K562 (cell line): ENCODE data around the gene MYH3. TPM values are rescaled to one million over a fixed set of nuclear protein-coding genes. Genes with fewer than 3 reads are reported as not detected.

Experiments
- ATAC-seq: fragments of 200-7000 bp; cut with Tn5 transposase; 3 replicates; pipeline ENCODE4 v1.9.1; 2020; ENCODE audit warnings: moderate library complexity
- BruUV-seq: library from RNA; stranded (reverse); fragments of 400-500 nt; replicated peaks from 2 replicates; lab custom pipeline; 2021; lab: Mats Ljungman, UMichigan
- CTCF ChIA-PET: fragments of 300-600 bp; formaldehyde crosslinking; extraction: SDS; loops from one replicate; lab custom pipeline; 2021; ENCODE audit warnings: low intra/inter-chr PET ratio; lab: Yijun Ruan, JAX
- POLR2A ChIA-PET: fragments of 300-600, 350-650 bp; sonication (Branson Sonifier 250); formaldehyde crosslinking; extraction: SDS; loops from one replicate; lab custom pipeline; 2021; ENCODE audit warnings: antibody characterized with exemption, inconsistent platforms; lab: Yijun Ruan, JAX
- DNase-seq, 4 experiments: peaks; one replicate each; pipeline versions ENCODE4 v3.0.0 to v3.0.0-alpha.2; 2011 to 2018; ENCODE audit warnings: low spot score in 3 of 4, mixed read lengths in 3 of 4; ENCODE audit errors: extremely low read depth in 1 of 4
- FAIRE-seq: peaks from 2 replicates; lab custom pipeline; 2011; peaks lifted over from hg19 to GRCh38; lab: Jason Lieb, UNC
- H2AFZ ChIP-seq: 2 replicates; pipeline ENCODE4 v1.6.0; 2011; ENCODE audit warnings: low read depth, low read length, control low read depth, inconsistent platforms
- H3K27ac ChIP-seq: fragments of 200-600 bp; 3 replicates; pipeline ENCODE4 v1.8.0; 2011; ENCODE audit warnings: low read depth, mild to moderate bottlenecking, control low read depth, inconsistent platforms, low read length, moderate library complexity, mixed read lengths; ENCODE audit errors: extremely low read depth
- H3K27me3 ChIP-seq, 2 experiments: fragments of 300-600 bp in 1 of 2; 2 replicates in 1 of 2; 3 replicates in 1 of 2; pipeline versions ENCODE4 v1.6.0 to v1.8.0; 2011; ENCODE audit warnings: inconsistent platforms in 2 of 2, low read length in 2 of 2, mild to moderate bottlenecking in 1 of 2, mixed read lengths in 1 of 2, moderate library complexity in 1 of 2; ENCODE audit not compliant: control insufficient read depth in 2 of 2, insufficient read depth in 2 of 2
- H3K36me3 ChIP-seq: fragments of 300-600 bp; 3 replicates; pipeline ENCODE4 v1.8.0; 2011; ENCODE audit warnings: mild to moderate bottlenecking, low read length, inconsistent platforms; ENCODE audit not compliant: control insufficient read depth, insufficient read depth
- H3K4me1 ChIP-seq, 2 experiments: fragments of 200-600 bp in 1 of 2; replicated peaks in 1 of 2; 2 replicates in 1 of 2; 3 replicates in 1 of 2; pipeline versions ENCODE4 v1.5.1 to v1.8.0; 2011; ENCODE audit warnings: inconsistent platforms in 2 of 2, low read length in 2 of 2, mild to moderate bottlenecking in 1 of 2, mixed read lengths in 1 of 2, moderate library complexity in 1 of 2; ENCODE audit not compliant: control insufficient read depth in 2 of 2, insufficient read depth in 2 of 2
- H3K4me2 ChIP-seq: 2 replicates; pipeline ENCODE4 v1.6.1; 2011; ENCODE audit warnings: low read length, control low read depth, inconsistent platforms, mixed read lengths; ENCODE audit not compliant: insufficient read depth
- H3K4me3 ChIP-seq: fragments of 200-600 bp; sonication (generic), shearing (Covaris generic); 2 replicates; pipeline ENCODE4 v1.5.1; 2016; ENCODE audit warnings: control low read depth, inconsistent platforms
- H3K79me2 ChIP-seq: fragments of 200-600 bp; 3 replicates; pipeline ENCODE4 v1.8.0; 2011; ENCODE audit warnings: low read length, inconsistent platforms; ENCODE audit not compliant: control insufficient read depth, insufficient read depth
- H3K9ac ChIP-seq, 2 experiments: 2 replicates each; pipeline versions ENCODE4 v1.6.0 to v1.6.1; 2011; ENCODE audit warnings: low read depth in 2 of 2, low read length in 2 of 2, control low read depth in 1 of 2, inconsistent platforms in 1 of 2, mild to moderate bottlenecking in 1 of 2, mixed read lengths in 1 of 2; ENCODE audit not compliant: insufficient read depth in 1 of 2
- H3K9me1 ChIP-seq: one replicate; pipeline ENCODE4 v1.6.0; 2011; ENCODE audit warnings: inconsistent platforms, mild to moderate bottlenecking, low read length, moderate library complexity; ENCODE audit not compliant: control insufficient read depth, insufficient read depth
- H3K9me3 ChIP-seq: replicated peaks from 2 replicates; pipeline ENCODE4 v1.5.1; 2011; ENCODE audit warnings: low read depth, low read length, inconsistent platforms; ENCODE audit not compliant: control insufficient read depth, insufficient read depth
- H4K20me1 ChIP-seq: replicated peaks from 2 replicates; pipeline ENCODE4 v1.6.1; 2011; ENCODE audit warnings: low read length, inconsistent platforms, mixed read lengths; ENCODE audit not compliant: control insufficient read depth, insufficient read depth
- MYNN ChIP-seq, 2 experiments: sonication (generic); formaldehyde crosslinking in 1 of 2; IDR thresholded peaks; 2 replicates each; pipeline versions ENCODE4 v1.5.0 to v1.6.1; 2016 to 2020; ENCODE audit warnings: antibody characterized with exemption in 1 of 2, missing genetic modification reagents in 1 of 2
- RBM17 ChIP-seq: fragments of 200-400 bp; formaldehyde crosslinking; IDR thresholded peaks from 2 replicates; pipeline ENCODE4 v1.6.1; 2017; ENCODE audit warnings: low read depth, mild to moderate bottlenecking, low read length, borderline replicate concordance
- RHOXF2B ChIP-seq: fragments of 250-450 bp; sonication (Bioruptor Pico); conservative IDR thresholded peaks from 2 replicates; pipeline ENCODE4 v1.5.1; 2021
- WGBS: fragments of 100-300 bp; shearing (Covaris generic); methylation state at CpG from one replicate; pipeline ENCODE4 v1.1.6; 2016; ENCODE audit warnings: low coverage, mixed read lengths; ENCODE audit not compliant: insufficient coverage; ENCODE audit errors: missing lambda C conversion rate; 5-methylcytosine and 5-hydroxymethylcytosine counted together
- in situ Hi-C: fragments of 300-500 bp; cut with MboI; formaldehyde crosslinking; loops from 4 replicates; pipeline ENCODE4 v1.15.0; 2018; ENCODE audit warnings: inconsistent platforms, mixed read lengths
- intact Hi-C: fragments of 100-400 bp; cut with micrococcal nuclease; formaldehyde crosslinking; loops from 2 replicates; pipeline ENCODE4 v1.14.2; 2022
- polyA plus RNA-seq, 8 experiments: library from polyadenylated mRNA; depleted of rRNA in 4 of 8; stranded (reverse) in 5 of 8; unstranded in 3 of 8; fragments of >200 nt; fragmentation: Nextera tagmentation in 2 of 8; fragmentation: Illumina TruSeq in 1 of 8; extraction: Ambion mirVana in 2 of 8; extraction: Trizol in 1 of 8; gene quantifications; 2 replicates each; pipeline versions ENCODE4 v1.2.1 to v1.2.3, GENCODE V29; 2011 to 2014; ENCODE audit warnings: inconsistent platforms in 1 of 8, missing spikeins in 1 of 8
- total RNA-seq, 7 experiments: library from RNA; depleted of rRNA in 6 of 7; stranded (reverse); fragments of >200 nt in 6 of 7; fragmentation: Illumina TruSeq in 2 of 7; extraction: Trizol in 2 of 7; gene quantifications; 2 replicates each; pipeline versions ENCODE4 v1.2.1 to v1.2.3, GENCODE V29; 2011 to 2021; ENCODE audit warnings: low replicate concordance in 1 of 7
- TF ChIP-seq, protein P1 (sequence below): fragments of 200-400 bp; formaldehyde crosslinking; IDR thresholded peaks from 2 replicates; pipeline ENCODE4 v1.6.1; 2017; ENCODE audit warnings: mild to moderate bottlenecking, low read depth, low read length, moderate library complexity
- TF ChIP-seq, protein P2 (sequence below): fragments of 250-450 bp; sonication (Bioruptor Pico); IDR thresholded peaks from 2 replicates; pipeline ENCODE4 v1.5.0; 2020; ENCODE audit warnings: mild to moderate bottlenecking
- TF ChIP-seq, protein P3 (sequence below), 2 experiments: fragments of 450-650 bp; formaldehyde crosslinking in 1 of 2; IDR thresholded peaks; 2 replicates each; pipeline versions ENCODE4 v1.4.0 to v1.6.1; 2014 to 2020; ENCODE audit warnings: mild to moderate bottlenecking in 2 of 2, borderline replicate concordance in 1 of 2, low read depth in 1 of 2

Gene MYH3
- total and polyA plus RNA-seq, 9 of the 15 experiments (the other 6 are each of a cell fraction or from before 2014, with no cell fraction given), result 0.24 to 0.75 (median 0.40) TPM; not detected in 1

GRCh38 chr17:10603931-10604330, 53.2 kb downstream of the MYH3 start (continued):
- TF ChIP-seq, protein P1, sequence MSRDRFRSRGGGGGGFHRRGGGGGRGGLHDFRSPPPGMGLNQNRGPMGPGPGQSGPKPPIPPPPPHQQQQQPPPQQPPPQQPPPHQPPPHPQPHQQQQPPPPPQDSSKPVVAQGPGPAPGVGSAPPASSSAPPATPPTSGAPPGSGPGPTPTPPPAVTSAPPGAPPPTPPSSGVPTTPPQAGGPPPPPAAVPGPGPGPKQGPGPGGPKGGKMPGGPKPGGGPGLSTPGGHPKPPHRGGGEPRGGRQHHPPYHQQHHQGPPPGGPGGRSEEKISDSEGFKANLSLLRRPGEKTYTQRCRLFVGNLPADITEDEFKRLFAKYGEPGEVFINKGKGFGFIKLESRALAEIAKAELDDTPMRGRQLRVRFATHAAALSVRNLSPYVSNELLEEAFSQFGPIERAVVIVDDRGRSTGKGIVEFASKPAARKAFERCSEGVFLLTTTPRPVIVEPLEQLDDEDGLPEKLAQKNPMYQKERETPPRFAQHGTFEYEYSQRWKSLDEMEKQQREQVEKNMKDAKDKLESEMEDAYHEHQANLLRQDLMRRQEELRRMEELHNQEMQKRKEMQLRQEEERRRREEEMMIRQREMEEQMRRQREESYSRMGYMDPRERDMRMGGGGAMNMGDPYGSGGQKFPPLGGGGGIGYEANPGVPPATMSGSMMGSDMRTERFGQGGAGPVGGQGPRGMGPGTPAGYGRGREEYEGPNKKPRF, result no peak
- TF ChIP-seq, protein P2, sequence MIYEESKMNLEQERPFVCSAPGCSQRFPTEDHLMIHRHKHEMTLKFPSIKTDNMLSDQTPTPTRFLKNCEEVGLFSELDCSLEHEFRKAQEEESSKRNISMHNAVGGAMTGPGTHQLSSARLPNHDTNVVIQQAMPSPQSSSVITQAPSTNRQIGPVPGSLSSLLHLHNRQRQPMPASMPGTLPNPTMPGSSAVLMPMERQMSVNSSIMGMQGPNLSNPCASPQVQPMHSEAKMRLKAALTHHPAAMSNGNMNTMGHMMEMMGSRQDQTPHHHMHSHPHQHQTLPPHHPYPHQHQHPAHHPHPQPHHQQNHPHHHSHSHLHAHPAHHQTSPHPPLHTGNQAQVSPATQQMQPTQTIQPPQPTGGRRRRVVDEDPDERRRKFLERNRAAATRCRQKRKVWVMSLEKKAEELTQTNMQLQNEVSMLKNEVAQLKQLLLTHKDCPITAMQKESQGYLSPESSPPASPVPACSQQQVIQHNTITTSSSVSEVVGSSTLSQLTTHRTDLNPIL (CRISPR knock-in tag), result no peak
- TF ChIP-seq, all 486 proteins: peak for 0

DNA sequence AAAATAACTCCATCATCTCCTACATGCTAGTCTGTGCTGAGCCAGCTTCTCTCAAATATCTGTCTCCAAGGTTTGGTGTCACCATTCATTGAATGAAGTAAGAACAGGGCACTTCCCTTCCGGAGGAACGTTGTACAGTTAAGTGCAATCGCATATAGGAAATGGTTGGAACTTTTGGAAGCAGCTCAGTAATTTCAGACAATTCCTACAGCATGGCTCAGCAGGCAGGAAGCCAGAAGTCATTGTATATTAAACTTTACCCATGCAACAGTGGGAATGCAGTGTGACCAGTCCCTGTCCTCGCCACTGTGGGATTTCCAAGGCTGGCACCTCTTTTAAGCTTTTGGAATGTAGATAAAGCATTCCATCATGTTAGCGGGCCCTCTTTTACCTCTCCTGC, 56.5 kb downstream of the MYH3 start:
- WGBS, result 0% methylated on average over 5 of the region's 5 CpGs
- intact Hi-C loops (no loop called here), in situ Hi-C loops (no loop called here)
- Histone ChIP-seq H3K4me3 (no peak overlapping the region), H3K27me3 (no peaks in the 10 kb centered on the region), H3K79me2 (no peaks in the 10 kb centered on the region), H3K27ac (no peak overlapping the region), H2AFZ (no peak overlapping the region), H3K4me1 (no peaks in the 10 kb centered on the region), H4K20me1 (no peaks in the 10 kb centered on the region), H3K36me3 (no peaks in the 10 kb centered on the region), H3K9ac (no peak overlapping the region), H3K4me2 (no peak overlapping the region), H3K9me3 (no peaks in the 10 kb centered on the region), H3K9me1 (no peaks in the 10 kb centered on the region)
- CTCF ChIA-PET, result no interaction called here
- no TSS peak for BruUV-seq
- POLR2A ChIA-PET, result no interaction called here
- no peak for FAIRE-seq
- no peak for DNase-seq
- no peak for ATAC-seq
- no peak for TF ChIP-seq MYNN (IDR thresholded peaks at IDR 0.05)
- TF ChIP-seq MYNN (CRISPR knock-in tag; IDR thresholded peaks at IDR 0.05), result no peak
- TF ChIP-seq, protein P3, sequence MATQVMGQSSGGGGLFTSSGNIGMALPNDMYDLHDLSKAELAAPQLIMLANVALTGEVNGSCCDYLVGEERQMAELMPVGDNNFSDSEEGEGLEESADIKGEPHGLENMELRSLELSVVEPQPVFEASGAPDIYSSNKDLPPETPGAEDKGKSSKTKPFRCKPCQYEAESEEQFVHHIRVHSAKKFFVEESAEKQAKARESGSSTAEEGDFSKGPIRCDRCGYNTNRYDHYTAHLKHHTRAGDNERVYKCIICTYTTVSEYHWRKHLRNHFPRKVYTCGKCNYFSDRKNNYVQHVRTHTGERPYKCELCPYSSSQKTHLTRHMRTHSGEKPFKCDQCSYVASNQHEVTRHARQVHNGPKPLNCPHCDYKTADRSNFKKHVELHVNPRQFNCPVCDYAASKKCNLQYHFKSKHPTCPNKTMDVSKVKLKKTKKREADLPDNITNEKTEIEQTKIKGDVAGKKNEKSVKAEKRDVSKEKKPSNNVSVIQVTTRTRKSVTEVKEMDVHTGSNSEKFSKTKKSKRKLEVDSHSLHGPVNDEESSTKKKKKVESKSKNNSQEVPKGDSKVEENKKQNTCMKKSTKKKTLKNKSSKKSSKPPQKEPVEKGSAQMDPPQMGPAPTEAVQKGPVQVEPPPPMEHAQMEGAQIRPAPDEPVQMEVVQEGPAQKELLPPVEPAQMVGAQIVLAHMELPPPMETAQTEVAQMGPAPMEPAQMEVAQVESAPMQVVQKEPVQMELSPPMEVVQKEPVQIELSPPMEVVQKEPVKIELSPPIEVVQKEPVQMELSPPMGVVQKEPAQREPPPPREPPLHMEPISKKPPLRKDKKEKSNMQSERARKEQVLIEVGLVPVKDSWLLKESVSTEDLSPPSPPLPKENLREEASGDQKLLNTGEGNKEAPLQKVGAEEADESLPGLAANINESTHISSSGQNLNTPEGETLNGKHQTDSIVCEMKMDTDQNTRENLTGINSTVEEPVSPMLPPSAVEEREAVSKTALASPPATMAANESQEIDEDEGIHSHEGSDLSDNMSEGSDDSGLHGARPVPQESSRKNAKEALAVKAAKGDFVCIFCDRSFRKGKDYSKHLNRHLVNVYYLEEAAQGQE (IDR thresholded peaks at IDR 0.05; ENCODE audit: borderline replicate concordance), result no peak
- TF ChIP-seq, protein P3 (CRISPR knock-in tag; IDR thresholded peaks at IDR 0.05; ENCODE audit: low read depth), result no peak
- TF ChIP-seq RBM17, result no peak
- no peak for TF ChIP-seq RHOXF2B (CRISPR knock-in tag)
